ENCODE results near the gene GJC1. TPM values are rescaled to one million over a fixed set of nuclear protein-coding genes. Genes with fewer than 3 reads are reported as not detected.
A peak's percentile ranks its signal among the peaks of the same experiment; 100 is the strongest.

Gene GJC1
- total RNA-seq, 1 experiment from 2014 or later = 15.4 TPM

- DNase-seq = no peak
- H3K36me3 ChIP-seq = no peaks in the 10 kb centered on the region
- no peaks in the 10 kb centered on the region for H3K9me3 ChIP-seq
- peak overlapping the region; percentile 50 for H3K4me3 ChIP-seq
- H3K27me3 ChIP-seq = peaks cover 9% of the 10 kb centered on the region
Observed at GRCh38 chr17:44775838-44776621, 54.1 kb downstream of the GJC1 start.

DNA sequence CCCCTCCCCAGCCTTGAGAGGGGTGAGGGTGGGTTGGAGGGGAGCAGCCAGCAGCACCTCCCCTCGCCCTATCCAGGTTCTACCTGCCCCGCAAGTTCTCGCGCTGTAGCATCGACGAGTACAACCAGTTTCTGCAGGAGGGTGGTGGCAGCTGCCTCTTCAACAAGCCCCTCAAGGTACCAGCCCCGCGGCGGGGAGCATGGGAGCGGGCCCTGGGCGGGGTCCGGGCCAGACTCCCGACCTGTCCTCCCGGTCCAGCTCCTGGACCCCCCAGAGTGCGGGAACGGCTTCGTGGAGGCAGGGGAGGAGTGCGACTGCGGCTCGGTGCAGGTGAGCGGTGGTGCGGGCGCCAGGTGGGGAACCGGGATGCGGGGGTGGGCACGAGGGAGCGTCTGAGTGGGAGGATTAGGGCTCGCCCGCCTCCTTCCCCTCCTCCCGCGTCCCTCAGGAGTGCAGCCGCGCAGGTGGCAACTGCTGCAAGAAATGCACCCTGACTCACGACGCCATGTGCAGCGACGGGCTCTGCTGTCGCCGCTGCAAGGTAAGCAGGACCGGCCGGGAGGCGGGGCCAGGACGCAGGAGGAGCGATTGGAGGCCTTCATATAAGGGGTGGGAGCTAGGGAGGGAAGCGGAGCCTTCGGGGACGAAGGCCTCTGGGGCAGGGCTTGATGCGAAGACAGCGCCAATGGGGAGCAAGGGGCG, 54.8 kb downstream of the GJC1 start:
- H3K36me3 ChIP-seq = no peaks in the 10 kb centered on the region
- peaks cover 9% of the 10 kb centered on the region for H3K27me3 ChIP-seq
- H3K4me3 ChIP-seq = peak overlapping the region; percentile 50
- no peaks in the 10 kb centered on the region for H3K9me3 ChIP-seq
- DNase-seq = peak; percentile 96

DNA sequence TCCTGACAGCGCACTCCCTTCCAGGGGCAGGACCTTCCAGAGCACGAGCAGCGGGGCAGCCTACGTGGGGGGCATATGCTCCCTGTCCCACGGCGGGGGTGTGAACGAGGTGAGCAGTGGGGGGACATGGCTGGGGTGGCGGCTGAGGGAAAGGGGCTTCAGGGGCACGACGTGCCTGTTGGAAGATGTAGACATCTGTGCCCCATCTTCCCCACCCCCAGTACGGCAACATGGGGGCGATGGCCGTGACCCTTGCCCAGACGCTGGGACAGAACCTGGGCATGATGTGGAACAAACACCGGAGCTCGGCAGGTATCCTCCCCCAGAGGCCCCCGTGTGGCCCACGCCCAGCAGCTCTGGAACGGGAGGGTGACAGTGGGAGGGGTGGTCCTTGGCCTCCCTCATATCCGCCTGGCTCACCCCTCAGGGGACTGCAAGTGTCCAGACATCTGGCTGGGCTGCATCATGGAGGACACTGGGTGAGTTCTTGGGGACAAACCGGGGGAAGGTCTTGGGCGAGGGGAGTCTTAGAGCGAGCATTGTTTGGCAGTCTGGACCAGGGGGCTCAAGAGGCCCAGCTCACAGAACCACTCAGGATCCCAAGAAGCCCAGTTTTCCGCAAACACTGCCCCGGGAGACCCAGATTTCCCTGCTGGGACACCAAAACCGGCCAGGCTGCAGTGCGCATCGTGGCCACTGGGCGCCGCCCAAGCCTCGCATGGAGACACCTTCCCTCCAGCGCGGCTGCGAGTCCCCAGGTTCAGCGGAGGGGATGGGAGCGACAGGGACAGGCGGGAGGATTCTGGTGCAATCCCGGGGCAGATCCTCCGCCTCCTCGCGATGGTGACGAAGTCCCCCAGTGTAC, 55.6 kb downstream of the GJC1 start:
- DNase-seq = peak; percentile 79
- no peaks in the 10 kb centered on the region for H3K36me3 ChIP-seq
- no peaks in the 10 kb centered on the region for H3K9me3 ChIP-seq
- H3K4me3 ChIP-seq = peak overlapping the region; percentile 50
- H3K27me3 ChIP-seq = peaks cover 9% of the 10 kb centered on the region

- DNase-seq = no peak
- peaks cover 9% of the 10 kb centered on the region for H3K27me3 ChIP-seq
- no peaks in the 10 kb centered on the region for H3K36me3 ChIP-seq
- no peaks in the 10 kb centered on the region for H3K9me3 ChIP-seq
- no peak overlapping the region for H3K4me3 ChIP-seq
Observed at GRCh38 chr17:44773140-44773539, 56.9 kb downstream of the GJC1 start.

GRCh38 chr17:44772308-44773045, 57.6 kb downstream of the GJC1 start:
- no peak overlapping the region for H3K4me3 ChIP-seq
- H3K27me3 ChIP-seq = peaks cover 9% of the 10 kb centered on the region
- DNase-seq = no peak
- no peaks in the 10 kb centered on the region for H3K9me3 ChIP-seq
- no peaks in the 10 kb centered on the region for H3K36me3 ChIP-seq

DNA sequence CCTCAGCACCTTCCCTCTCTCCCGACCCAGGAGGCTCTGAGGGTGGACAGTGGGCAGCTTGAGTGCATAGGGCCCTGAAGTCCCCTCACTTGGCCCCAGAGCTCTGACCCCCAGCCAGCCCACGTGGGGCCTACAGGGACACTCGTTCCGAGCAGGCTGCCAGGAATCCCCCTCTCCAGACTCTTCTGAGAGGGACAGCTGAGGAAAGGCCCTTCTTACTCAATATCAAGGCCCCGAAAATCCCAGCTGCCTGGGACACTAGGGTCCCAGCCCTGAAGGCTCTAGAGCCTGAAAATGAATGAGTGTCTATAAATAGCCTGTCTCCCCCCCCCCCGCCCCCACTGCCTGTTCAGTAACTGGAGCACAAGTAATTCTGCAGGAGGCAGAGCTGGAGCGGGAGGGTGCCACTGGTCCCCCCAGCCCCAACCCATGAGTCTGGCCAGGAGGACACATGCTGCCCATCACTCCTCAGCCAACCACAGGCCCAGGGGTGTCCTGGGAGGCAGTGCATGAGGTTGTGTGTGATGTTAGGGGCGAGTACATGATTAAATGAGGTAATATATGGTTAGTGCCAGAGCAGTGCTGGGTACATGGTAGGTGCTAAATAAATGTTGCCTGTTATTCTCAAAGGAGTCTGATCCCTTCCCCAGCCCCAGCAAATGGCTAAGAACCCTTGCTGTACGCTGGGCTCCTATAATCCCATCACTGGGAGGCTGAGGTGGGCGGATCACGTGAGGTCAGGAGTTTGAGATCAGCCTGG, 59.7 kb downstream of the GJC1 start:
- peaks cover 9% of the 10 kb centered on the region for H3K27me3 ChIP-seq
- DNase-seq = no peak
- H3K36me3 ChIP-seq = no peaks in the 10 kb centered on the region
- no peak overlapping the region for H3K4me3 ChIP-seq
- H3K9me3 ChIP-seq = no peaks in the 10 kb centered on the region

DNA sequence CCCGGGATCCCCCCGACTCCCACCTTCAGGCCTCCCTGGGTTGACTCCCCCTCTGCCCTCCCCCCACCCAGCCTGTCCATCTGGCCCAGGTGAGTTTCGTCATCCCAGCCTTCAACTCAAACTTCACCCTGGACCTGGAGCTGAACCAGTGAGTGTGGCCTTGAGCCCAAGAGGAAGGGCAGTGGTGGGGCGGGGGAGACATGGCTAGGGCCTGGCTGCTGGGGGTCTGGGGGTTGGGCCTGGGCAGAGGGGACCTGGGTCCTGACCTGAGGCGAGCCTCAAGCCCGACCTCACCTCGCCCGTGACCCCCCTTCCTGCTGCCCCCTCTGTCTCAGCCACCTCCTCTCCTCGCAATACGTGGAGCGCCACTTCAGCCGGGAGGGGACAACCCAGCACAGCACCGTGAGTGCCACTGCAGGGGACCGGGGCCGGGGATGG, 60.4 kb downstream of the GJC1 start:
- Histone ChIP-seq H3K4me3 (no peak overlapping the region), H3K36me3 (no peaks in the 10 kb centered on the region), H3K9me3 (no peaks in the 10 kb centered on the region), H3K27me3 (peaks cover 9% of the 10 kb centered on the region)
- no peak for DNase-seq

DNA sequence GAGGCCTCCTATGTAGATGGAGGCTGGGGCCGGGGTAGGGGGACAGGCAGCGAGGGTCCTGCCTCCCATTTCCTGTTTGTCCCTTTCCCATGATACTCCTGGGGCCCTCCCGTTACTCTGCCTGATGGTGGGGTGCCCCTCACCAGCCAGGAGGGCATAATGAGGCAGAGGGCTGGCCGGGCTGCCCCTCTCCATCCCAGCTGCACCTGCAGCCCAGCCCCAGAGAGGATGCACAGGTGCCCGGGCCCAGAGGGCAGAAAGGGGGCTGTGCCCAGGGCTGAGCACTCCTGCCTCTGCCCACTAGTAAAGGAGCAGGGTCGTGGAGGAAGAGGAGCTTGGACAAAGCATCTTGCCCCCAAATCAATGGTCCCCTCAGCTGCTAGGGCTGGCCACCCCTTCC, 60.9 kb downstream of the GJC1 start:
- Histone ChIP-seq H3K9me3 (no peaks in the 10 kb centered on the region), H3K36me3 (no peaks in the 10 kb centered on the region), H3K4me3 (no peak overlapping the region), H3K27me3 (peaks cover 9% of the 10 kb centered on the region)
- DNase-seq = no peak

- Histone ChIP-seq H3K27me3 (peaks cover 7% of the 10 kb centered on the region), H3K4me3 (no peak overlapping the region), H3K9me3 (no peaks in the 10 kb centered on the region), H3K36me3 (no peaks in the 10 kb centered on the region)
- no peak for DNase-seq
Observed at GRCh38 chr17:44768505-44769142, 61.5 kb downstream of the GJC1 start.

DNA sequence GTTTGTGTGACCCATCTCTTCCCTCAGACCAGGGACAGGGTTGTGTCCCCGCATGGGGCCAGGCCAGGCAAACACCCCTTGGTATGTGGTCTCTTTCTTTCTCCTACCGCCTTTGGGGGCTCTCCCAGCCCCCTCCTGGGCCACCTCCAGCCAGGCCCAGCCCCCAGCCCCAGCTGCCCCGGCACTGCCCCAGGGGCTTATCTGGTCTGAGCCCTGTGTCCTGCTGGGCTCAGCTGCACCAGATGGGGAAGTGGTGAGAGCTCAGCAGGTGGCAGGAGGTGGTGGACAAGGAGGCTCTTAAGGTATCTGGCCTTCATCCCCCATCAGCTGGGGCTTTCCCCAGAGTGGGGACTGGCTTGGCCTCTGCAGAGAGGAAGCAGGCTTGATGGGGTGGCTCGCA, 62.6 kb downstream of the GJC1 start:
- Histone ChIP-seq H3K27me3 (no peaks in the 10 kb centered on the region), H3K36me3 (no peaks in the 10 kb centered on the region), H3K4me3 (no peak overlapping the region), H3K9me3 (no peaks in the 10 kb centered on the region)
- DNase-seq = no peak

GRCh38 chr17:44766409-44767038, 63.6 kb downstream of the GJC1 start:
- no peaks in the 10 kb centered on the region for H3K36me3 ChIP-seq
- no peaks in the 10 kb centered on the region for H3K27me3 ChIP-seq
- peak; percentile 46 for DNase-seq
- H3K4me3 ChIP-seq = no peak overlapping the region
- H3K9me3 ChIP-seq = no peaks in the 10 kb centered on the region

DNA sequence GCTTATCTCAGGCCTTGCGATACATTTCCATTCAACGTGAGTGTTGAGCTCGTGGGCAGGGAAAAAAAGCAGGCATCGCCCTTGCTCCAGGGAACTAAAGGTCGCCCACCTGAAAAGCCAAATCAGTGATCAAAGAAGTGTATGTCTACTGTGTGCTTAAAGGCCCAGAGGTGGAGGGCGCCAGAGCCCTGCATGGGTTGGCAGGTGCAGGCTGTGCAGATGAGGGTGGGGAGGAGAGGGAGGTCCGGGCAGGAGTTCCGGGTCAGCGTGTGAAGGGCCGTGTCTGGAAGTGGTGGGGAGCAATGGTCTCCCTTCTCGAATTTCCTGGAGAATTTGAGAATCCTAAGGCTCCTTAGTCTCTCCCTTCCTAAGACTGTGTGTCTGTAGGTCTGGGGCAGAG, 64.1 kb downstream of the GJC1 start:
- no peak for DNase-seq
- Histone ChIP-seq H3K27me3 (no peaks in the 10 kb centered on the region), H3K4me3 (no peak overlapping the region), H3K36me3 (no peaks in the 10 kb centered on the region), H3K9me3 (no peaks in the 10 kb centered on the region)

DNA sequence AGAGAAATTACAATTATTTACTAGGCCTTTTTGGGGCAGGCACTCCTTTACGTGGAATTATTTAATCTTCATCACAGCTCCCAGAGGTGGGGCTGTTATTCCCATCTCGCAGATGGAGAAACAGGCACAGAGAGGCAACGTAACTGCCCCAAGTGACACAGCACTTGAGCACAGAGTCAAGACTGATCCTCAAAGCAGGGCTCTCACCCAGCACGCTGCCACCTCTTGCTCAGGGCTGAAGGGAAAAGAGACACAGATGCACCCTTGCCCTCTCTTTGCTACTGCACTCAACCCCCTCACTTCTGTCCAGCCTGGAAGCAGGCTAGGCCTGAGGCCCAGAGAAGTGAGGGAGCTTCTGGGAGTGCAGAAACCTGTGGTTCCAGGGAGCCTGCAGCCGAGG, 66.9 kb downstream of the GJC1 start:
- Histone ChIP-seq H3K27me3 (peaks cover 5% of the 10 kb centered on the region), H3K4me3 (no peak overlapping the region), H3K36me3 (no peaks in the 10 kb centered on the region), H3K9me3 (no peaks in the 10 kb centered on the region)
- no peak for DNase-seq

DNA sequence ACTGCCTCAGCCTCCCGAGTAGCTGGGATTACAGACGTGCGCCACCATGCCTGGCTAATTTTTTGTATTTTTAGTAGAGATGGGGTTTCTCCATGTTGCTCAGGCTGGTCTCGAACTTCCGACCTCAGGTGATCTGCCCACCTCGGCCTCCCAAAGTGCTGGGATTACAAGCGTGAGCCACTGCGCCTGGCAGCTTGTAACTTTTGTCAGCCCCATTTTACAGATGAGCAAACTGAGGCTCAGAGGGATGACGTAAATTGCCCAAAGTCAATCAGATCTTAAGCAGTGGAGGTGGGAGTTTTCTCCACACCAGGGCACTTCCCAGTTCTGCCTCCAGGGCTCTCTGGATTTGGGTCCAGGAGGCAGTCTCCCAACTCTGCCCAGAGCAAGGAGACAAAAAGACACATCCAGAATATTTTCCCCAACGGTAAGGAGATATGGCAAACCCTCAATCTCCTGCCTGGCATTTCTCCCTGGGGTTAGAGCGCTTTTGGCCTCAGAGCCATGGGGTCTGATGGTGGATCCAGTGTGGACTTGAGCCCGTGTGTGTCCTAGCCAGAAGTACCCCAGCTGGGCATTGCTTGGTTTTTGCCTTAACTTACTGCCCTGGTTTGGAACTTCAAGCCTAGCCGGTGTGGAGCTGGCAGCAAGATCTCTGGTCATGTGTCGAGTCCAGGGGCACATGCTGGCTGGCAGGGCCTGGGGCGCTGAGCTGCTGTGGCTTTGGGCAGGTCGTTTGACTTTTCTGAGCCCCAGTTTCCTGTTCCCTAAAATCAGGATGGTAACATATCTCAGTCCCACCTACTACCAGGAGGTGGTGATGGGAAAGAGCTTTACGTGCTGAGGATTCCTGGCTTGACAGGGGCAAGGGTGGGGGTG, 67.9 kb downstream of the GJC1 start:
- Histone ChIP-seq H3K36me3 (no peaks in the 10 kb centered on the region), H3K4me3 (no peak overlapping the region), H3K9me3 (no peaks in the 10 kb centered on the region), H3K27me3 (peaks cover 5% of the 10 kb centered on the region)
- no peak for DNase-seq
